Thyroid gland (tissue), 4 donors: ENCODE measurements around the gene STK4. TPM values are rescaled to one million over a fixed set of nuclear protein-coding genes. Genes with fewer than 3 reads are reported as not detected.

ENCODE experiments used
- DNase-seq, 2 donors: peaks; one replicate each; pipeline ENCODE4 v3.0.0-alpha.2; 2019
- H3K27ac ChIP-seq, 3 donors: fragments of 200-600 bp; sonication (generic); 1 replicate in 2 of 3; 2 replicates in 1 of 3; pipeline ENCODE4 v1.5.1; 2016 to 2019; ENCODE audit warnings: mild to moderate bottlenecking in 1 of 3, moderate library complexity in 1 of 3
- H3K27me3 ChIP-seq: fragments of 200-600 bp; sonication (generic); one replicate; pipeline ENCODE4 v1.5.1; 2019
- H3K36me3 ChIP-seq, 2 donors: fragments of 200-600 bp; sonication (generic); one replicate each; pipeline ENCODE4 v1.5.1; 2016 to 2019
- H3K4me1 ChIP-seq, 2 donors: fragments of 200-600 bp; sonication (generic); one replicate each; pipeline ENCODE4 v1.5.1; 2017 to 2019
- H3K4me3 ChIP-seq, 3 donors: fragments of 200-600 bp; sonication (generic); replicated peaks in 1 of 3; 1 replicate in 2 of 3; 2 replicates in 1 of 3; pipeline ENCODE4 v1.5.1; 2016; ENCODE audit warnings: mild to moderate bottlenecking in 1 of 3
- H3K9me3 ChIP-seq: fragments of 200-600 bp; sonication (generic); one replicate; pipeline ENCODE4 v1.5.1; 2017
- CTCF ChIP-seq, 6 experiments: fragments of 200-600 bp in 3 of 6; fragments of 450-650 bp in 3 of 6; sonication (generic) in 3 of 6; IDR thresholded peaks; one replicate each; pipeline ENCODE4 v1.5.1; 2016 to 2019; ENCODE audit warnings: antibody characterized with exemption in 6 of 6, mild to moderate bottlenecking in 2 of 6, inconsistent platforms in 1 of 6, moderate library complexity in 1 of 6
- POLR2A ChIP-seq, 2 donors: fragments of 450-650 bp; IDR thresholded peaks; one replicate each; pipeline ENCODE4 v1.6.1; 2017; ENCODE audit warnings: antibody characterized with exemption in 2 of 2, mild to moderate bottlenecking in 2 of 2, moderate library complexity in 1 of 2
- WGBS, 2 donors: methylation state at CpG; one replicate each; pipeline ENCODE4 v1.1.5; 2017; 5-methylcytosine and 5-hydroxymethylcytosine counted together
- intact Hi-C: fragments of 100-400 bp; cut with DNase I; formaldehyde crosslinking; loops from one replicate; pipeline ENCODE4 v1.15.1; 2023
- total RNA-seq, 4 donors: library from RNA; depleted of rRNA; stranded (reverse); fragments of >200 nt; gene quantifications; one replicate each; pipeline ENCODE4 v1.2.3, GENCODE V29; 2016

The STK4 gene
- total RNA-seq, 4 donors from 2014 or later, result 18.8 to 37.2 (median 29.2) TPM

- WGBS, 2 donors, result 85 to 92% methylated on average over 1 of the region's 1 CpG
- DNase-seq, result no peak
- no peaks in the 10 kb centered on the region for H3K4me1 ChIP-seq
- H3K27me3 ChIP-seq, result no peaks in the 10 kb centered on the region
- intact Hi-C loops, result no loop called here
- TF ChIP-seq POLR2A (IDR thresholded peaks at IDR 0.05) (no peak), CTCF (IDR thresholded peaks at IDR 0.05) (no peak)
- no peak overlapping the region for H3K4me3 ChIP-seq
- H3K36me3 ChIP-seq, result peaks cover 0 to 5% of the 10 kb centered on the region in 2 donors
- H3K27ac ChIP-seq, result no peak overlapping the region
- H3K9me3 ChIP-seq, result no peaks in the 10 kb centered on the region
These were observed 119.6 kb downstream of the STK4 start for GRCh38 chr20:45085867-45086266.

- no peak for DNase-seq
- H3K27ac ChIP-seq, result no peak overlapping the region
- H3K27me3 ChIP-seq, result no peaks in the 10 kb centered on the region
- intact Hi-C loops, result no loop called here
- TF ChIP-seq POLR2A (IDR thresholded peaks at IDR 0.05) (no peak), CTCF (IDR thresholded peaks at IDR 0.05) (no peak)
- no peaks in the 10 kb centered on the region for H3K9me3 ChIP-seq
- no peaks in the 10 kb centered on the region for H3K4me1 ChIP-seq
- 89 to 90% methylated on average over 3 of the region's 3 CpGs for WGBS, 2 donors
- H3K36me3 ChIP-seq, result no peaks in the 10 kb centered on the region
- H3K4me3 ChIP-seq, result no peak overlapping the region
These were observed 120.9 kb downstream of the STK4 start for GRCh38 chr20:45087097-45087790.

- Histone ChIP-seq H3K4me3 (no peak overlapping the region), H3K27ac (no peak overlapping the region), H3K36me3 (no peaks in the 10 kb centered on the region), H3K4me1 (no peaks in the 10 kb centered on the region), H3K27me3 (no peaks in the 10 kb centered on the region), H3K9me3 (no peaks in the 10 kb centered on the region)
- no peak for DNase-seq
- TF ChIP-seq POLR2A (IDR thresholded peaks at IDR 0.05) (no peak), CTCF (IDR thresholded peaks at IDR 0.05) (no peak)
- WGBS, 2 donors, result 58 to 88% methylated on average over 1 of the region's 1 CpG
- intact Hi-C loops, result no loop called here
These were observed 121.5 kb downstream of the STK4 start for GRCh38 chr20:45087814-45088213.

GRCh38 chr20:45088247-45088646, 121.9 kb downstream of the STK4 start:
- no peak for DNase-seq
- intact Hi-C loops, result no loop called here
- Histone ChIP-seq H3K4me3 (no peak overlapping the region), H3K27me3 (no peaks in the 10 kb centered on the region), H3K27ac (no peak overlapping the region), H3K4me1 (no peaks in the 10 kb centered on the region), H3K9me3 (no peaks in the 10 kb centered on the region), H3K36me3 (no peaks in the 10 kb centered on the region)
- 89 to 90% methylated on average over 7 of the region's 7 CpGs for WGBS, 2 donors
- TF ChIP-seq CTCF (IDR thresholded peaks at IDR 0.05) (no peak), POLR2A (IDR thresholded peaks at IDR 0.05) (no peak)

- H3K9me3 ChIP-seq, result no peaks in the 10 kb centered on the region
- H3K4me3 ChIP-seq, result no peak overlapping the region
- WGBS, 2 donors, result 89 to 99% methylated on average over 3 of the region's 3 CpGs
- no peak for DNase-seq
- no peaks in the 10 kb centered on the region for H3K36me3 ChIP-seq
- intact Hi-C loops, result loop anchor here (10.0 kb wide), 2 partner anchors 46 to 76 kb away; no protein-coding TSS in a partner anchor
- no peaks in the 10 kb centered on the region for H3K27me3 ChIP-seq
- no peak for TF ChIP-seq CTCF (IDR thresholded peaks at IDR 0.05)
- no peak for TF ChIP-seq POLR2A (IDR thresholded peaks at IDR 0.05)
- no peaks in the 10 kb centered on the region for H3K4me1 ChIP-seq
- no peak overlapping the region for H3K27ac ChIP-seq
These were observed 124.2 kb downstream of the STK4 start for GRCh38 chr20:45090481-45090880.
